Measurements from ENCODE around the gene BABAM2. TPM values are rescaled to one million over a fixed set of nuclear protein-coding genes. Genes with fewer than 3 reads are reported as not detected.

BABAM2 gene
- total RNA-seq, 1 experiment from 2014 or later, result 57.6 TPM

- H3K36me3 Mint-ChIP-seq (ENCODE audit: insufficient read depth, unreplicated experiment), result no peaks in the 10 kb centered on the region
- ChIA-PET POLR2A (interaction anchor here (1.0 kb wide), 1 partner anchor 148 kb away, joined by 3 read pairs; no protein-coding TSS in a partner anchor), CTCF (interaction anchor here (0.7 to 1.7 kb wide), 2 partner anchors 9 to 756 kb away, joined by 3 to 7 read pairs; no protein-coding TSS in a partner anchor)
- DNase-seq (ENCODE audit: unreplicated experiment), result no peak
- peaks cover 10% of the 10 kb centered on the region for H3K4me1 Mint-ChIP-seq (ENCODE audit: insufficient read depth, unreplicated experiment)
- no peak overlapping the region for H3K4me3 Mint-ChIP-seq (ENCODE audit: unreplicated experiment)
- H3K9me3 Mint-ChIP-seq (ENCODE audit: unreplicated experiment), result no peaks in the 10 kb centered on the region
- H3K27me3 Mint-ChIP-seq (ENCODE audit: insufficient read depth, unreplicated experiment), result no peaks in the 10 kb centered on the region
- intact Hi-C loops (cut with micrococcal nuclease), result no loop called here
- no peak overlapping the region for H3K27ac Mint-ChIP-seq (ENCODE audit: low read depth, unreplicated experiment)
- no TSS peak for BruUV-seq (replicated peaks)
- no peak for TF ChIP-seq CTCF (IDR thresholded peaks at IDR 0.05; ENCODE audit: unreplicated experiment)
Observed at GRCh38 chr2:27854229-27854862, 36.2 kb upstream of the BABAM2 start.

- no TSS peak for BruUV-seq (replicated peaks)
- H3K4me1 Mint-ChIP-seq (ENCODE audit: insufficient read depth, unreplicated experiment), result peaks cover 16% of the 10 kb centered on the region
- no peaks in the 10 kb centered on the region for H3K36me3 Mint-ChIP-seq (ENCODE audit: insufficient read depth, unreplicated experiment)
- H3K27ac Mint-ChIP-seq (ENCODE audit: low read depth, unreplicated experiment), result peak overlapping the region; percentile 57
- ChIA-PET CTCF (interaction anchor here (0.7 to 1.7 kb wide), 2 partner anchors 11 to 141 kb away, joined by 3 to 7 read pairs; no protein-coding TSS in a partner anchor), POLR2A (interaction anchor here (0.9 to 2.6 kb wide), 9 partner anchors 8 to 149 kb away, joined by 3 to 10 read pairs (median 4); partner anchors contain the start of genes BABAM2 and RBKS)
- TF ChIP-seq CTCF (IDR thresholded peaks at IDR 0.05; ENCODE audit: unreplicated experiment), result no peak
- no peaks in the 10 kb centered on the region for H3K27me3 Mint-ChIP-seq (ENCODE audit: insufficient read depth, unreplicated experiment)
- DNase-seq (ENCODE audit: unreplicated experiment), result peak; percentile 30
- H3K9me3 Mint-ChIP-seq (ENCODE audit: unreplicated experiment), result no peaks in the 10 kb centered on the region
- intact Hi-C loops (cut with micrococcal nuclease), result loop anchor here (1.0 kb wide), 1 partner anchor 29 kb away; no protein-coding TSS in a partner anchor
- H3K4me3 Mint-ChIP-seq (ENCODE audit: unreplicated experiment), result no peak overlapping the region
Observed at GRCh38 chr2:27855476-27855875, 35.1 kb upstream of the BABAM2 start.

GRCh38 chr2:27856386-27856785 is 34.1 kb upstream of the BABAM2 start:
- no peak for DNase-seq (ENCODE audit: unreplicated experiment)
- POLR2A ChIA-PET, result interaction anchor here (0.9 to 2.6 kb wide), 9 partner anchors 9 to 536 kb away, joined by 3 to 10 read pairs (median 4); partner anchors contain the start of genes BABAM2, FOSL2 and RBKS
- Mint-ChIP-seq H3K4me3 (ENCODE audit: unreplicated experiment) (no peak overlapping the region), H3K36me3 (ENCODE audit: insufficient read depth, unreplicated experiment) (no peaks in the 10 kb centered on the region), H3K27me3 (ENCODE audit: insufficient read depth, unreplicated experiment) (no peaks in the 10 kb centered on the region), H3K9me3 (ENCODE audit: unreplicated experiment) (no peaks in the 10 kb centered on the region), H3K4me1 (ENCODE audit: insufficient read depth, unreplicated experiment) (peaks cover 23% of the 10 kb centered on the region), H3K27ac (ENCODE audit: low read depth, unreplicated experiment) (peak overlapping the region; percentile 62)
- intact Hi-C loops (cut with micrococcal nuclease), result no loop called here
- TF ChIP-seq CTCF (IDR thresholded peaks at IDR 0.05; ENCODE audit: unreplicated experiment), result no peak
- BruUV-seq (replicated peaks), result no TSS peak
- CTCF ChIA-PET, result interaction anchor here (0.6 to 1.2 kb wide), 5 partner anchors 8 to 408 kb away, joined by 3 to 4 read pairs (median 3); no protein-coding TSS in a partner anchor

- intact Hi-C loops (cut with micrococcal nuclease), result no loop called here
- TF ChIP-seq CTCF (IDR thresholded peaks at IDR 0.05; ENCODE audit: unreplicated experiment), result no peak
- DNase-seq (ENCODE audit: unreplicated experiment), result no peak
- ChIA-PET POLR2A (interaction anchor here (0.7 to 2.6 kb wide), 11 partner anchors 11 to 536 kb away, joined by 3 to 10 read pairs (median 4); partner anchors contain the start of gene FOSL2), CTCF (interaction anchor here (0.6 to 1.2 kb wide), 3 partner anchors 9 to 407 kb away, joined by 3 to 4 read pairs (median 3); no protein-coding TSS in a partner anchor)
- H3K4me1 Mint-ChIP-seq (ENCODE audit: insufficient read depth, unreplicated experiment), result peaks cover 23% of the 10 kb centered on the region
- no peak overlapping the region for H3K4me3 Mint-ChIP-seq (ENCODE audit: unreplicated experiment)
- peak overlapping the region; percentile 62 for H3K27ac Mint-ChIP-seq (ENCODE audit: low read depth, unreplicated experiment)
- H3K9me3 Mint-ChIP-seq (ENCODE audit: unreplicated experiment), result no peaks in the 10 kb centered on the region
- H3K27me3 Mint-ChIP-seq (ENCODE audit: insufficient read depth, unreplicated experiment), result no peaks in the 10 kb centered on the region
- no peaks in the 10 kb centered on the region for H3K36me3 Mint-ChIP-seq (ENCODE audit: insufficient read depth, unreplicated experiment)
- TSS peak; percentile 46 for BruUV-seq (replicated peaks)
Observed at GRCh38 chr2:27856956-27857355, 33.6 kb upstream of the BABAM2 start.

Measured in MCF 10A (cell line).